Measurements from ENCODE around the gene DOCK4. TPM values are rescaled to one million over a fixed set of nuclear protein-coding genes. Genes with fewer than 3 reads are reported as not detected.

The DOCK4 gene
- total RNA-seq, 1 donor from 2014 or later, result 60.3 TPM

DNA sequence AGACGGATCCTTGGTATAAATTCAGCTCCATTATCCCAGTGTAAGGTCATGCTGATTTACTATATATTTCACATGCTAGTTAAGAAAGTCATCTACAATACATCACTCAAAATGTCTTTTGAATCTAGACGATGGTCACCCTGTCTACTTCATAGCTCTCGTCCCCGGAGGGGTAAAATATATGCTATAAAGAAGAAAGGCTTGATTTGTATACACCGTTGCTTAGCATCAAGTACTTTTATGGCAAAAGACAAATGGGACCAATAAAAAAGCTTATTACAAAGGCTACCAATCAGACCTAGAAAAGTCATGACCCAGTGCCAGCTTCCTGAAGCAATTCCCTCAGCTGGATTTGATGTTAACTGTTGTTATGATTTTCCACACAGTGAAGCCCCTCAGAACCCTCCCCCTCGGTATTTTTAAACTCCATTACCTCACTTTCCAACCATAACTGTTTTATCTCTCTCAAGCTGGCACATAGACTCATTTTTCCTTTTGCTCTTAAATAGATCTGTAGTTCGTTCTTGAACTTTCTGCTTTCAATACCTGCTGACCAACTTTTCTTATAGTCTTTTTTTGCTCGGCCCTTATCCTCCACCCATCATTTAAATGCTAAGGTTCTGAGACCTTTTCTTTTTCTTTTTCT lies 104.9 kb downstream of the DOCK4 start:
- DNase-seq, result no peak

DNA sequence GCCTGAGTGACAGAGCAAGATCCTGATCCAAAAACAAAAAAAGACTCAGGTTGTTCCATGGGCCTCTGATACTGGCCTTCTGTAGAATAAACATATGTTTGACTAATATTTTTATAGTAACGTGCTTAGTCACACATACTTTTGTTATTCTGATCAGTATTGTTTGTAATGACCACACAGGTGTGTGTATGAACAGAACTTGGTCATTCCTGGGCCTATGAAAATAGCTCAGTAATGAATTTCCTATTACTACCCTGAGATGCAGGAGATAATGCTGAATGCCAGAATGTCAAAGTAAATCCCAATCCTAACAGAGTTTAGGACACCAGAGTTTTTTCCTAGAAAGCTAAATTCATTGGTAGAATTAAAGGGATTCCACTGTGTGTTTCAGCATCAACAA lies 108.7 kb downstream of the DOCK4 start:
- no peak overlapping the region for H3K27ac Mint-ChIP-seq (ENCODE audit: unreplicated experiment)
- H3K4me1 Mint-ChIP-seq (ENCODE audit: low read depth, unreplicated experiment), result peaks cover 6% of the 10 kb centered on the region
- no peak for DNase-seq
- H3K4me3 Mint-ChIP-seq (ENCODE audit: unreplicated experiment), result no peak overlapping the region
- H3K36me3 Mint-ChIP-seq (ENCODE audit: unreplicated experiment), result no peaks in the 10 kb centered on the region
- peaks cover 5% of the 10 kb centered on the region for H3K9me3 Mint-ChIP-seq (ENCODE audit: unreplicated experiment)
- H3K27me3 Mint-ChIP-seq (ENCODE audit: unreplicated experiment), result no peaks in the 10 kb centered on the region
- TF ChIP-seq, protein P1, sequence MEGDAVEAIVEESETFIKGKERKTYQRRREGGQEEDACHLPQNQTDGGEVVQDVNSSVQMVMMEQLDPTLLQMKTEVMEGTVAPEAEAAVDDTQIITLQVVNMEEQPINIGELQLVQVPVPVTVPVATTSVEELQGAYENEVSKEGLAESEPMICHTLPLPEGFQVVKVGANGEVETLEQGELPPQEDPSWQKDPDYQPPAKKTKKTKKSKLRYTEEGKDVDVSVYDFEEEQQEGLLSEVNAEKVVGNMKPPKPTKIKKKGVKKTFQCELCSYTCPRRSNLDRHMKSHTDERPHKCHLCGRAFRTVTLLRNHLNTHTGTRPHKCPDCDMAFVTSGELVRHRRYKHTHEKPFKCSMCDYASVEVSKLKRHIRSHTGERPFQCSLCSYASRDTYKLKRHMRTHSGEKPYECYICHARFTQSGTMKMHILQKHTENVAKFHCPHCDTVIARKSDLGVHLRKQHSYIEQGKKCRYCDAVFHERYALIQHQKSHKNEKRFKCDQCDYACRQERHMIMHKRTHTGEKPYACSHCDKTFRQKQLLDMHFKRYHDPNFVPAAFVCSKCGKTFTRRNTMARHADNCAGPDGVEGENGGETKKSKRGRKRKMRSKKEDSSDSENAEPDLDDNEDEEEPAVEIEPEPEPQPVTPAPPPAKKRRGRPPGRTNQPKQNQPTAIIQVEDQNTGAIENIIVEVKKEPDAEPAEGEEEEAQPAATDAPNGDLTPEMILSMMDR (IDR thresholded peaks at IDR 0.05; ENCODE audit: partially characterized antibody, unreplicated experiment), result no peak

More for the DNA sequence above, 104.9 kb downstream of the DOCK4 start:
- Mint-ChIP-seq H3K4me1 (ENCODE audit: low read depth, unreplicated experiment) (peaks cover 15% of the 10 kb centered on the region), H3K4me3 (ENCODE audit: unreplicated experiment) (no peak overlapping the region), H3K36me3 (ENCODE audit: unreplicated experiment) (no peaks in the 10 kb centered on the region), H3K9me3 (ENCODE audit: unreplicated experiment) (peaks cover 5% of the 10 kb centered on the region), H3K27me3 (ENCODE audit: unreplicated experiment) (no peaks in the 10 kb centered on the region), H3K27ac (ENCODE audit: unreplicated experiment) (no peak overlapping the region)
- TF ChIP-seq, protein P1 (IDR thresholded peaks at IDR 0.05; ENCODE audit: partially characterized antibody, unreplicated experiment), result no peak

DNA sequence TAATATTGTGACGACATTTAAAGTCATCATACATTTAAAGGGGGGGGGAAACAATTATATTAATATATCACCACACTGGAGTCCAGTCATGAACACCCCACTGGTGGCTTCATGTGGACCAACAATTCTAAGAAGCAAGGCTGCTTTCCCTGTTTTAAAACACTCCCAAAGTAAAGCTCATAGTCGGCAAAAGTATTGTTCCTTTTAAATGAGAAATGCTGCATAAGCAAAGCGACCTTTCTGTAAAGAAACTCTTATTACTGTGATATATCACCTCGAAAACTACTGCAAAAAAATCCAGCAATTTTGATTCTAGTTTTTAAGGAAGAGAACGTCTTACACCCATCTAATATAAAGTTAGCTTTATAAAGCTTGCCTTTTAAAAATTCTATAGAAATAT lies 112.8 kb downstream of the DOCK4 start:
- no peaks in the 10 kb centered on the region for H3K4me1 Mint-ChIP-seq (ENCODE audit: low read depth, unreplicated experiment)
- DNase-seq, result no peak
- no peak overlapping the region for H3K4me3 Mint-ChIP-seq (ENCODE audit: unreplicated experiment)
- TF ChIP-seq, protein P1 (IDR thresholded peaks at IDR 0.05; ENCODE audit: partially characterized antibody, unreplicated experiment), result no peak
- no peak overlapping the region for H3K27ac Mint-ChIP-seq (ENCODE audit: unreplicated experiment)
- no peaks in the 10 kb centered on the region for H3K9me3 Mint-ChIP-seq (ENCODE audit: unreplicated experiment)
- no peaks in the 10 kb centered on the region for H3K27me3 Mint-ChIP-seq (ENCODE audit: unreplicated experiment)
- no peaks in the 10 kb centered on the region for H3K36me3 Mint-ChIP-seq (ENCODE audit: unreplicated experiment)

DNA sequence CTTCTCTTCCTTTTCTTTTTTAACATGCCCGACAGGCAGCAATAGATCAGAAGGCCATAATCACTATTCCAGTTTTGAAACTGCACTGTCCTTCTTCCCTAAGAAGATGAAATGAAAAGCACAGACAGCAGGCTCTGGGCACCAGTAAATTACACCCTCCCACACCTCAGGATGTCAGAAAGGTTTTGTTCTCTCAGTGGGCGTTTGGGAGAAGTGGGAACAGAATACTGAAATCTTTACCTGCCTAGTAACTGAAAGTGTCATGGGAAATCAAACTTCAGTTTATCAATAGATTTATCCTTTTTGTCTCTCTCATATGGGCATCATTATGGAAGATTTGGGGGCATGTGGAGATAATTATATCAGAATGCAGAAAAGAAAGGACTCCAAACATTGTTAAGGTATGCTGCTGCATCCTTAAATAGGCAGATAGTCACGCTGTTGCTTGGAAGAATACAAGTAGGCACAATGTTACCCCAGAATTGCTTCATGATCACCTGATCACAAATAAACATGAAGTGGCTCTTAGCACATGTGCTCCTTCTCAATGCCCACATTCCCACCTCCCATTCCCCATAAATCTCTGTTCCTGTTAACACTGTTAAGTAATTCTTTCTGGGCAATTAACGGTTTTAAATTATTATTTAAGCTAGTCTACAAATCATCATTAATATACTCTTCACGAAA lies 113.3 kb downstream of the DOCK4 start:
- Mint-ChIP-seq H3K4me3 (ENCODE audit: unreplicated experiment) (no peak overlapping the region), H3K27me3 (ENCODE audit: unreplicated experiment) (no peaks in the 10 kb centered on the region), H3K27ac (ENCODE audit: unreplicated experiment) (no peak overlapping the region), H3K36me3 (ENCODE audit: unreplicated experiment) (no peaks in the 10 kb centered on the region), H3K9me3 (ENCODE audit: unreplicated experiment) (no peaks in the 10 kb centered on the region), H3K4me1 (ENCODE audit: low read depth, unreplicated experiment) (no peaks in the 10 kb centered on the region)
- TF ChIP-seq, protein P1 (IDR thresholded peaks at IDR 0.05; ENCODE audit: partially characterized antibody, unreplicated experiment), result no peak
- DNase-seq, result no peak

DNA sequence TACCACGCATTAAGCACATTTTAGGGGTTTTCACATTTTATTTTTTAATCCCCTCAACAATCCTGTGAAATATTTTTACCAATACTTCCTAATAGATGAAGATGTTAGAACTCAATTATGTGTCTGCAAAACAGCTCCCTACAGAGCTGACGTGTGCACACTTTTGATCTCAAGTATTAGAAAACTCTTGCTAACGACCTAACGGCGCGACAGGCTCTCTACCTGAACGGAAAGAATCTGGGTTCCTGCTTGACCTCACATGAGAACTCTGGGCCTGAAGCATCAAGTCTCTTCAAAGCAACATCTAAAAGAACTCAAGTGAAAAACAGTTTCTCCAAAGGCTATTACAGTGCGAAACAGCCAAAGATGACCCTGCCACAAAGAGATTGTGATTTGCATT lies 113.9 kb downstream of the DOCK4 start:
- Mint-ChIP-seq H3K27ac (ENCODE audit: unreplicated experiment) (no peak overlapping the region), H3K9me3 (ENCODE audit: unreplicated experiment) (no peaks in the 10 kb centered on the region), H3K4me3 (ENCODE audit: unreplicated experiment) (no peak overlapping the region), H3K27me3 (ENCODE audit: unreplicated experiment) (no peaks in the 10 kb centered on the region), H3K4me1 (ENCODE audit: low read depth, unreplicated experiment) (no peaks in the 10 kb centered on the region), H3K36me3 (ENCODE audit: unreplicated experiment) (no peaks in the 10 kb centered on the region)
- TF ChIP-seq, protein P1 (IDR thresholded peaks at IDR 0.05; ENCODE audit: partially characterized antibody, unreplicated experiment), result no peak
- no peak for DNase-seq
